Measurements from ENCODE around the gene DMRT2.

DNA sequence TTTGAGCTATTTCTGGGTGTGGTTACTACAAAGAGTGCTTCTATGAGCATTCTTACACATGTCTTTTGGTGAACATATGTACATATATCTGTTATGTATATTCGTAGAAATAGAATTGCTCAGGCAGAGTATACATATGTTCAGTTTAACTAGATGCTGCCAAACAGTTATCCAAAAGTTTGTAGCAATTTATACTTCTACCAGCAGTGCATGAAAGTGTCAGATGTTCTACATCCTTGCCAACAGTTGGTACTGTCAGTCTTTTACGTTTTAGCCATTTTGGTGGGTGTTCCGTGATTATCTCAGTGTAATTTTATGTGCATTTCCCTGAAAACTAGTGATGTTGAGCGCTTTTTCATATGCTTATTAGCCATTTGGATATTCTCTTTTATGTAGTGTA is 35.9 kb upstream of the DMRT2 start:
- TF ChIP-seq MYC (IDR thresholded peaks at IDR 0.05; ENCODE audit: low read depth, low read length) (no peak), POLR2A (IDR thresholded peaks at IDR 0.05; ENCODE audit: low read depth, low read length) (no peak), POLR2AphosphoS5 (IDR thresholded peaks at IDR 0.05; ENCODE audit: insufficient read depth, low read depth, low read length) (no peak), GATA2 (IDR thresholded peaks at IDR 0.05; ENCODE audit: insufficient read depth, insufficient read length, low read depth, low read length) (no peak), EZH2 (IDR thresholded peaks at IDR 0.05; ENCODE audit: borderline replicate concordance, low read depth, low read length, severe bottlenecking) (no peak), JUN (IDR thresholded peaks at IDR 0.05; ENCODE audit: borderline replicate concordance, insufficient read depth, insufficient read length, low read depth) (no peak), FOS (IDR thresholded peaks at IDR 0.05; ENCODE audit: borderline replicate concordance, insufficient read depth, low read length) (no peak)
- TF ChIP-seq, protein P1, sequence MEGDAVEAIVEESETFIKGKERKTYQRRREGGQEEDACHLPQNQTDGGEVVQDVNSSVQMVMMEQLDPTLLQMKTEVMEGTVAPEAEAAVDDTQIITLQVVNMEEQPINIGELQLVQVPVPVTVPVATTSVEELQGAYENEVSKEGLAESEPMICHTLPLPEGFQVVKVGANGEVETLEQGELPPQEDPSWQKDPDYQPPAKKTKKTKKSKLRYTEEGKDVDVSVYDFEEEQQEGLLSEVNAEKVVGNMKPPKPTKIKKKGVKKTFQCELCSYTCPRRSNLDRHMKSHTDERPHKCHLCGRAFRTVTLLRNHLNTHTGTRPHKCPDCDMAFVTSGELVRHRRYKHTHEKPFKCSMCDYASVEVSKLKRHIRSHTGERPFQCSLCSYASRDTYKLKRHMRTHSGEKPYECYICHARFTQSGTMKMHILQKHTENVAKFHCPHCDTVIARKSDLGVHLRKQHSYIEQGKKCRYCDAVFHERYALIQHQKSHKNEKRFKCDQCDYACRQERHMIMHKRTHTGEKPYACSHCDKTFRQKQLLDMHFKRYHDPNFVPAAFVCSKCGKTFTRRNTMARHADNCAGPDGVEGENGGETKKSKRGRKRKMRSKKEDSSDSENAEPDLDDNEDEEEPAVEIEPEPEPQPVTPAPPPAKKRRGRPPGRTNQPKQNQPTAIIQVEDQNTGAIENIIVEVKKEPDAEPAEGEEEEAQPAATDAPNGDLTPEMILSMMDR (IDR thresholded peaks at IDR 0.05; ENCODE audit: extremely low read depth in 1 of 2, insufficient read depth in 1 of 2, low read depth in 1 of 2, low read length in 2 of 2) = no peak
- TF ChIP-seq, protein P2, sequence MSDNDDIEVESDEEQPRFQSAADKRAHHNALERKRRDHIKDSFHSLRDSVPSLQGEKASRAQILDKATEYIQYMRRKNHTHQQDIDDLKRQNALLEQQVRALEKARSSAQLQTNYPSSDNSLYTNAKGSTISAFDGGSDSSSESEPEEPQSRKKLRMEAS (IDR thresholded peaks at IDR 0.05; ENCODE audit: insufficient read depth, insufficient read length) = no peak
